ENCODE measurements around the gene KRT72. TPM values are rescaled to one million over a fixed set of nuclear protein-coding genes. Genes with fewer than 3 reads are reported as not detected.

KRT72 gene
- total RNA-seq, 2 experiments from 2014 or later, result 0.12 TPM; not detected in 1

- no peak for DNase-seq
- Mint-ChIP-seq H3K4me1 (peaks cover 10% of the 10 kb centered on the region), H3K4me3 (no peak overlapping the region), H3K27ac (no peak overlapping the region), H3K27me3 (no peaks in the 10 kb centered on the region), H3K9me3 (no peaks in the 10 kb centered on the region), H3K36me3 (no peaks in the 10 kb centered on the region)
Measured at GRCh38 chr12:52539083-52539820, 62.0 kb downstream of the KRT72 start.

GRCh38 chr12:52537101-52537500, 64.2 kb downstream of the KRT72 start:
- Mint-ChIP-seq H3K36me3 (no peaks in the 10 kb centered on the region), H3K4me1 (no peaks in the 10 kb centered on the region), H3K4me3 (no peak overlapping the region), H3K9me3 (no peaks in the 10 kb centered on the region), H3K27me3 (no peaks in the 10 kb centered on the region), H3K27ac (no peak overlapping the region)
- DNase-seq, result no peak

Other genes with a start within 250 kb of the KRT72 start
- gene KRT85, start 234.0 kb downstream of the KRT72 start, total RNA-seq, result not detected
- gene KRT84, start 215.8 kb downstream of the KRT72 start, total RNA-seq, result not detected
- gene KRT82, start 195.1 kb downstream of the KRT72 start, total RNA-seq, result not detected
- not detected for gene KRT75, start 167.1 kb downstream of the KRT72 start, total RNA-seq
- gene KRT6B, start 149.3 kb downstream of the KRT72 start, total RNA-seq, result not detected
- gene KRT6C, start 127.7 kb downstream of the KRT72 start, total RNA-seq, result not detected
- not detected for gene KRT6A, start 108.2 kb downstream of the KRT72 start, total RNA-seq
- not detected for gene KRT5, start 81.1 kb downstream of the KRT72 start, total RNA-seq
- not detected for gene KRT71, start 48.3 kb downstream of the KRT72 start, total RNA-seq
- gene KRT74, start 27.6 kb downstream of the KRT72 start, total RNA-seq, result not detected
- under 1 TPM; 0.14 to 0.29 TPM for gene KRT73, start 17.1 kb upstream of the KRT72 start, total RNA-seq
- not detected for gene KRT2, start 50.7 kb upstream of the KRT72 start, total RNA-seq
- not detected for gene KRT1, start 78.9 kb upstream of the KRT72 start, total RNA-seq
- gene KRT77, start 102.1 kb upstream of the KRT72 start, total RNA-seq, result not detected
- not detected for gene KRT76, start 175.9 kb upstream of the KRT72 start, total RNA-seq
- not detected for gene KRT3, start 194.7 kb upstream of the KRT72 start, total RNA-seq
- gene KRT4, start 212.7 kb upstream of the KRT72 start, total RNA-seq, result under 1 TPM in 1 of 2 experiments, not detected in 1; 0.22 TPM
- gene KRT79, start 232.8 kb upstream of the KRT72 start, total RNA-seq, result under 1 TPM; 0.95 to 0.96 TPM
- gene KRT78, start 247.5 kb upstream of the KRT72 start, total RNA-seq, result not detected